Urothelium cell line (cell line): ENCODE measurements around the gene ABHD15.

Source experiments
- DNase-seq: peaks from one replicate; pipeline ENCODE4 v3.0.0; 2011; ENCODE audit warnings: low spot score, mixed read lengths
- FAIRE-seq: peaks from 2 replicates; lab custom pipeline; 2011; peaks lifted over from hg19 to GRCh38; lab: Jason Lieb, UNC

The ABHD15 gene, protein sequence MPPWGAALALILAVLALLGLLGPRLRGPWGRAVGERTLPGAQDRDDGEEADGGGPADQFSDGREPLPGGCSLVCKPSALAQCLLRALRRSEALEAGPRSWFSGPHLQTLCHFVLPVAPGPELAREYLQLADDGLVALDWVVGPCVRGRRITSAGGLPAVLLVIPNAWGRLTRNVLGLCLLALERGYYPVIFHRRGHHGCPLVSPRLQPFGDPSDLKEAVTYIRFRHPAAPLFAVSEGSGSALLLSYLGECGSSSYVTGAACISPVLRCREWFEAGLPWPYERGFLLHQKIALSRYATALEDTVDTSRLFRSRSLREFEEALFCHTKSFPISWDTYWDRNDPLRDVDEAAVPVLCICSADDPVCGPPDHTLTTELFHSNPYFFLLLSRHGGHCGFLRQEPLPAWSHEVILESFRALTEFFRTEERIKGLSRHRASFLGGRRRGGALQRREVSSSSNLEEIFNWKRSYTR

DNA sequence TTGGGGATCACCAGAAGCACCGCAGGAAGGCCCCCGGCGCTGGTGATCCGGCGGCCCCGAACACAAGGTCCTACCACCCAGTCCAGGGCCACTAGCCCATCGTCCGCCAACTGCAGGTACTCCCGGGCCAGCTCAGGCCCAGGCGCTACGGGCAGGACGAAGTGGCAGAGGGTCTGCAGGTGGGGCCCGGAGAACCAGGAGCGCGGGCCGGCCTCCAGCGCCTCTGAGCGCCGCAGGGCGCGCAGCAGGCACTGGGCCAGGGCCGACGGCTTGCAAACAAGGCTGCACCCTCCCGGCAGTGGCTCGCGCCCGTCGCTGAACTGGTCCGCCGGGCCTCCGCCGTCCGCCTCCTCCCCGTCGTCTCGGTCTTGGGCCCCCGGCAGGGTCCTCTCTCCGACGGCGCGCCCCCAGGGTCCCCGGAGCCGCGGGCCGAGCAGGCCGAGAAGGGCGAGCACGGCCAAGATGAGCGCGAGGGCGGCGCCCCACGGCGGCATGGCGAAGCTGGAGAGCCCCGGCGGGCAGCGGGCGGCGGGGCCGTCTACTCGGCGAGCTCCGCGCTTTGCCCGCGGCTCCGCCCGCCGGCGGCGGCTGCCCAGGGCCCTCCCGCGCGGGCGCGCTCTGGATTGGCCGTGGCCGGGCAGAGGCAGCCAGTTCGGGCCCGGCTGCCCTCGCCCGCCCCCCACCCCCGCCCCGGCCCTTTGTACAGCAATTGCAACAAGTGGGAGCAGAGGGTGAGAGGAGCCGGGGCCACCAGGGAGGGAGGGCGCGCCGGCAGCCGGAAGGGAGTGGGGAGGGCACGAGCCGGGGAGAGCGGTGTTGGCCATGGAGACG is at the start of gene ABHD15:
TSS of gene ABHD15 (minus strand) at position 565 of the 831 bp plus-strand sequence. CDS start at position 494, 71 bp downstream.
- peak; percentile 83 for DNase-seq
- FAIRE-seq, result no peak

DNA sequence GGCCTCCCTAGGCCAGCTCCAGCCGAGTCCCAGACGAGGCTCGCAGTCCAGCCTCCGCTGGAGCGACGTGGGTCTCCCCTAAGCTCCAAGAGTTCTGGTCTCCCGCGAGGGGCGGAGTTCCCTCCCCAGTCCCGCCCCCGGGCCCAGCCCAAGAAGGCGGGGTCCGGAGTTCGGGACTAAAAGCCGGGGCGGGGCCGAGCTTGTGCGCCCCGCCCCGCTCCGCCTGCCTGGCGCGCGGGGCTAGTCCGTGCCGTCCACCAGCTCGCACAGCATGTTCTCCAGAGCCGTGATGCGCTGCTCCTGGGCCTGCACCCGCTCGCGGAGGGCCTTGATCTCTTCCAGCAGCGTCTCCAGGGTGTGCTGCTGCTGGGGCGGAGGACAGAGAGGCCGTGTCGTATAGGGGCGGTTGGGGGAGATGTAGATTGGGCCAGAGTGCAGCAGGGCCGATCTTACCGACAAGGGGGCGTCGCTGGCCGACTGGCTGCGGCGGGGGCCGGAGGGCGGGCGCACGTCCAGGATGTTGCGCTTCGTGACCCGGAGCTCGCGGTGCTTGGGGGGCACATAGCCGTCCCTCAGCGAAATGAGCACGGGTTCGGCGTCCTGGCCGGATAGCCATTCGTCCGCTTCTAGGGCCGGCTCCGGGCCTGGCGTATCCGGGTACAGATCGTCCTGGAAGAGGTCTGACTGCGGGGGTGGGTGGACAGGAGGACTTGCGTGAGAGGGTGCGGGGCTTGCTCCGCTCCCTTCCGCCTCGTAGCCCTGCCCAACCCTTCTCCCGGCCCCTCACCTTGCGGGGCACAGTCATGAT is 48.9 kb upstream of the ABHD15 start:
- FAIRE-seq (no peak), DNase-seq (no peak)

DNA sequence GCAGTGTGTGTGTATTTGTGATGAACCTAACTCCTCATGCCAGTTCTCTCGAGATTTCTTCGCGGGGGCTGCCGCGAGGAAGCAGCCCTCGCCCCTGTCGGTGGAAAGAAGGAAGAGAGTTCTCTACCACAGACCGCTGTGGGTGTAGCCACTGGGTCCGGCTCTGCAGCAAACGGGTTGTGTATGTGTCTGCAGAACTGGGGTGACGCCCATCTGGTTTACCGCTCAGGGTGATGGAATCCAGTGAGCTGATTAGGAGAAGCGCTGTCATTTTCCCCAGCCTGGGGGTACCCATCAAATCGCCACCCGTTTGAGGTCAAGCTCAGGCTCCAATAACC is 48.2 kb upstream of the ABHD15 start:
- DNase-seq (no peak), FAIRE-seq (no peak)

DNA sequence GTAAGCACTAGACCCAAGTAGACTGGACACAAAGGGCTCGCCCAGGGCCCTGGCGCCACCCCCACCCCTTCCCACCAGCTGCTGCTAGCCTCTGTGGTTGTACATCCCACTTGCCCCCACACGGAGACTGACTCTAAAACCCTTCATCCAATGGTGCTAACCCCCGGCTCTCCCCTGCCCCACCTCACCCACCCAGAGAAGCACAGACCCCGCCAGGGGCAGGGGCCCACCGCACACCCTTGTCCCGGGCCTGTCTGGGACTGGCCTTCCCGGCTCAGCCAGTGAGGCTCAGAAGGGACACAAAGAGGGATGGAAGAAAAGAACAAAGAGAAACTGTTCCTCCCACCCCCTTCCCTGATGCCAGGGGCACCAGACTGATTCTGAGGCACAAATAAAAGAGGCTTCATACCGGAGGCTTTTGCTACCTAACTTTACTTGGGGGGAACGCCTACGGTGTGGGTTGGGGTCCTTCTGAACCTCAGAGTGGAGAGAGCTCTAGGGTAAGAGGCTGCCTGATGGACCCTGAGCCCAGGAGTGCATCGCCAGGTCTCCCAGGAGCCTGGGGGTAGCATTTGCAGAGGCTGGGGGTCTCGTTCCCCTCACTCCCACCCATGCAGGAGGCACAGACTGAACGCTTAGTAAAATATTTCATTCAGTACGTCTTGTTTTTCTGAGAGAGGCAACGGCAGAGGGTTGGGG is 47.7 kb upstream of the ABHD15 start:
- no peak for FAIRE-seq
- DNase-seq, result no peak

DNA sequence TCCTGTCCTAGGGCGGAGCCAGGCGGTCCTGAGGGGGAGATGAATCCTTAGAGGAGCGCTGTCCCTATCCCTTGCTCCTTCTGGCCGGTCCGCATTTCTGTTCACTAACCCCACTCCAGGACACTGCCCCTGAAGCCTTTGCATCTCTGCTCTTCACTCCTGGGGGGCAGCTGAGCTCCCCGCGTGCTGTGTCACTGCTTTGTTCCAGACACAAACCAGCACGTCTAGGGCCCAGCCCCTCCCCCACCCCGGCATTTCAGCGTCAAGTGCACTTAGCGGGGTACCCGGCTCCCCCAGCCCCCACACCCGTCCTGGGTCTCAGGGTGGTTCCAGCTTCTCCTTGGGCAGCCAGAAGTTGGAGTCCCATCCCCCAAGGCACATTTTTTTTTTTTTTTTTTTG is 47.0 kb upstream of the ABHD15 start:
- DNase-seq (no peak), FAIRE-seq (no peak)

DNA sequence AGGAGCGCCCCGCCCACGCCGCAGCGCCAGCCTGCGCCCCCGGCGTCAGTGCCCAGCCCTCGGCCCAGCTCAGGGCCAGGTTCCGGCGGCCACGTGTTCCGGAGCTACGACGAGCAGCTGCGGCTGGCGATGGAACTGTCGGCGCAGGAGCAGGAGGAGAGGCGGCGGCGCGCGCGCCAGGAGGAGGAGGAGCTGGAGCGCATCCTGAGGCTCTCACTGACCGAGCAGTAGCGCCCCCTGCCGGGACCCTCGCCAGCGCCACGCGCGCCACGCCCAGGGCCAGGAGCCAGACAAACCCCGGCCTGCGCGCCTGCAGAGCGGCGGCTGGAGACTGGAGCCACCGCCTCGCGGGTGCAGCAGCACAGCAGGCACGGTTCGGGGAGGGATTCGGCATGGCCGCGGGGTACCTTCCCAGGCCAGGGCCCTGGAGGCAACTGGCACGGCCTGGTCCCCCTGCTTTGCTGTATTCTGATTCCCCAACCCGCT is 46.6 kb upstream of the ABHD15 start:
- FAIRE-seq, result no peak

DNA sequence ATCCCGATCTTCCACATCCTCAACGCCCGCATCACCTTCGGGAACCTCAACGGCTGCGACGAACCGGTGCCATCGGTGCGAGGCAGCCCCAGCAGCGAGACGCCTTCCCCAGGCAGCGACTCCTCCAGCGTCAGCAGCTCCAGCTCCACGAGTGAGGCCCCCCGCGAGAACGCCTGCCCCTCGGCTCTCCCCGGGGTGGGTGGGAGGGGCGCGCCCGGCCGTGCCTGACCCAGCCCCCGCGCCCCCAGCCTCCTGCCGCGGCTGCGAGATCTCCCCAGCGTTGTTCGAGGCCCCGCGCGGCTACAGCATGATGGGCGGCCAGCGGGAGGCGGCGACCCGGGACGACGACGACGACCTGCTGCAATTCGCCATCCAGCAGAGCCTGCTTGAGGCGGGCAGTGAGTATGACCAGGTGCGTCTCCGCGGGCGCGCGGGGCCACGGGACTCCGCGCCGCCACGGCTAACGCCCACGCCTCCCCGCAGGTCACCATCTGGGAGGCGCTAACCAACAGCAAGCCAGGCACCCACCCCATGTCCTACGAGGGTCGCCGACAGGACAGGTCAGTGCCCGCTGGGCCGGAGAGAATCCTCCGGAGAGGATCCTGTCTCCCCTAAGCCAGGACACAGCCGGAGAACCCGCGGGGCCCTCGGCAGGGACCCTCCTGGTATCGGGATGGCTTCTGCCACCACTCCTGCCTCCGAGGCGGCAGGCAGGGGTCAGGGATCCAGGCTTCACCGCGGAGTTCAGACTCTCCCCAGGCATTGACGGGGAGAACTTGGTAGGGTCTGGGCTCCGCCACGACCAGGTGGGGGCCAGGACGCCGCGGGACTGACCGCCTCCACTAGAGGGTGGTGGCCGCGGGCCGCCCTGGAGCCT is 45.8 kb upstream of the ABHD15 start:
- no peak for FAIRE-seq
- no peak for DNase-seq

More for the DNA sequence above, 46.6 kb upstream of the ABHD15 start:
- no peak for DNase-seq

DNA sequence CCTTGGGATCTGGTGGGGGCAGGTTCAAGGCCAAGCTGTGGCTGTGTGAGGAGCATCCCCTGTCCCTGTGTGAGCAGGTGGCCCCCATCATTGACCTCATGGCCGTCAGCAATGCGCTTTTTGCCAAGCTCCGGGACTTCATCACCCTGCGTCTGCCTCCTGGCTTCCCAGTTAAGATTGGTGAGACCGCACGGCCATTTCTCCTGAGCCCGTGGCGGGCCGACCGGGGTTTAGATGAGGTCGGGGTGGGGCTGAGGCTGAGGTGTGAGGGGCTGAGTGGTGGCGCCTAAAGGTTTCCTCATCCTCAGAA is 45.2 kb upstream of the ABHD15 start:
- no peak for DNase-seq
- FAIRE-seq, result no peak

DNA sequence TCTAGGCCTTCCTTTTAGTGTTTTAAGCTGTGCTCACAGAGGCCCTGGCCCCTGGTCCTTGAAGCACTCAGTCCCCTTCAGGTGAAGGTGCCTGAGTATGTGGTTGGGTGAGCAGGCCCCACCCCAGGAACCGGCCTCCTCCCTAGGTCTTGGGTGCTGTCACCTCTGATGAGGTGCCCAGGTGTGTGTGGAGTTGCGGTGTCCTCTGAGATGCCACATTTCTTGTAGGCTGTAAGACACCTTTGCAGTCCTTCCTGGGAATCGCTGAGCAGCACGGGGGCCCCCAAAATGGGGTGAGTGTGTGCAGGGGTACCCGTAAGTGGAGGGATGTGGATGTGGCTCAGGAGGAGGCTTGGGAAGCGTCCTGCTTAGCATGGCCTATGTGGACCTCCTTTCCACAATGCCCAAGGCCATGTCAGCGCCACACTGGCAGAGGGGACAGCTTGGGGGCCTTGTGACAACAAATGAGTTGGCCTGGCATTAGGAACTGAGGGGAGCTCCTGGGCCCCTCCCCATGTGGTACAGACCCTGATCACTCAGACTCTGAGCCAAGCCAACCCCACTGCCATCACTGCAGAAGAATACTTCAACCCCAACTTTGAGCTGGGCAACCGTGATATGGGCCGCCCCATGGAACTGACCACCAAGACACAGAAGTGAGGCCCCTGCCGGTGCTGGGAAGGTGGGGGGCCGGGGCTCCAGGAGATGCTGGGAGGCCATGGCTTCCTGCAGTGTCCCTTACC is 44.7 kb upstream of the ABHD15 start:
- FAIRE-seq, result no peak
- DNase-seq, result no peak

DNA sequence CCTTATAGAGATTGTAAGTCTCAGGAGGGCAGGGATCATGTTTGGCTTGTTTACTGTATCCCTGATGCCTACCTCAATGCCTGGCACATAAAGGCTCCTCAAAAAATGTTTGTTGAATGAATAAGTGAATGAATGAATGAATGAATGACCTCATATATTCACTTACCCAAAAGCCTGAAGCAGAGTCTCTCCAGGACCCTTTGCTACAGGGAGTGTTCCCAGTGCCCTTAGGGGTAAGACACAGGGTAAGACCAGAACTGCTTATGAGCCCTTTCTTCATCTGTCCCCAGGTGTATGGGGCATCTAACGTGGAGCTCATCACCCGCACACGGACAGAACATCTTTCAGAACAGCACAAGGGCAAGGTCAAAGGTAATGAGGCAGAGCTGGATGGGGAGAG is 43.6 kb upstream of the ABHD15 start:
- FAIRE-seq (no peak), DNase-seq (no peak)

DNA sequence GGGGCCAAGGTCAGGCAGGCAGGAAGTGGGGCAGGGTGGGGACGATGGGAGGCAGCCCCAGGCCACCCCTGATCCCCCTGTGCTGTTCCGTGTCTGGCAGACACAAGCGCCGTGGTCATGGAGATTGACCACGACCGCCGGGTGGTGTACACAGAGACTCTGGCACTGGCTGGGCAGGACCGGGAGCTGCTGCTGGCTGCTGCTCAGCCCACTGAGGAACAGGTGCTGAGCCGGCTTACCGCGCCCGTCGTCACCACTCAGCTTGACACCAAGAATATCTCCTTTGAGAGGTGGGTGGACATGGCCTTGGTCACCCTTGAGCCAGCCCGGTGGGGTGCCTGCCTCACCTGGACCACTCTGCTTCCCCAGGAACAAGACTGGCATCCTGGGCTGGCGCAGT is 42.1 kb upstream of the ABHD15 start:
- FAIRE-seq, result no peak
- DNase-seq, result no peak

DNA sequence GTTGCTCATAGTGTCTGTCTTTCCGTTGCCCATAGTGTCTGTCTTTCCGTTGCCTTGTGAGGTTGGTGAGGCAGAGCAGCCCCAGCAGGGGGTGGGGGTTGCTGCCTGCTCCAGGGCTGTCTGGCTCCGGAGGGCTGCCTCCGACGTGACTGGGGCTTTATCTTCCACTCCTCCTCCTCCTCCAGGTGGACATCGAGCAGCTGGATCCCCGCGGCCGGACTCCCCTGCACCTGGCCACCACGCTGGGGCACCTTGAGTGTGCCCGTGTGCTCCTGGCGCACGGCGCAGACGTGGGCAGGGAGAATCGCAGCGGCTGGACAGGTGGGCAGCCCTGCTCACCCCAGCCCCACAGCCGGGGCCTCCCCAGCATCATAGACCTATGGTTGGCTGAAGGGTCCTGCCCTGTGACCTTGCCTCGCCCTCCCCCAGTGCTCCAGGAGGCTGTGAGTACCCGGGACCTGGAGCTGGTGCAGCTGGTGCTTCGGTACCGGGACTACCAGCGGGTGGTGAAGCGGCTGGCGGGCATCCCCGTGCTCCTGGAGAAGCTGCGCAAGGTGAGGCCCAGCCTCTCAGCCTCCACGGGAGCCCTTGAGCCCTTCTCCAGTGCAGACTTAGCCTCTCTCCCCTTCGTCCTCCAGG is 40.8 kb upstream of the ABHD15 start:
- no peak for DNase-seq
- no peak for FAIRE-seq

DNA sequence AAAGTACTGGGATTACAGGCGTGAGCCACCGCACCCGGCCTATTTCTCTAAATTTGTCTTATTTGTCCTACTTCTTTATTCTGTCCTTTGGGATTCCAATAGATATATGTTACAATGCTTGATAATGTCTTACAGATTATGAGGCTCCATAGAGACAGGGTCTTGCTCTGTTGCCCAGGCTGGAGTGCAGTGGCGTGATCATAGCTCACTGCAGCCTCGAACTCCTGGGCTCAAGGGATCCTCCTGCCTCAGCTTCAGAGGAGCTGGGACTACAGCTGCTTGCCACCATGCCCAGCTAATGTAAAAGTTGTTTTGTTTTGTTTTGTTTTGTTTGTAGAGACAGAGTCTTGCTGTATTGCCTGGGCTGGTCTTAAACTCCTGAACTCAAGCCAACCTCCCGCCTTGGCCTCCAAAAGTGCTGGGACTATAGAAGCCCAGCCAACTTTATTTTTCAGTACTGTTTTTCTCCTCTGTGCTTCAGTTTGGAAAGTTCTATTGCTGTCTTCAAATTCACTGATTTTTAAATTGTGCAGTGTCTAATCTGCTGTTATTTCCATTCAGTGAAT is 36.4 kb upstream of the ABHD15 start:
- FAIRE-seq, result no peak
- no peak for DNase-seq

DNA sequence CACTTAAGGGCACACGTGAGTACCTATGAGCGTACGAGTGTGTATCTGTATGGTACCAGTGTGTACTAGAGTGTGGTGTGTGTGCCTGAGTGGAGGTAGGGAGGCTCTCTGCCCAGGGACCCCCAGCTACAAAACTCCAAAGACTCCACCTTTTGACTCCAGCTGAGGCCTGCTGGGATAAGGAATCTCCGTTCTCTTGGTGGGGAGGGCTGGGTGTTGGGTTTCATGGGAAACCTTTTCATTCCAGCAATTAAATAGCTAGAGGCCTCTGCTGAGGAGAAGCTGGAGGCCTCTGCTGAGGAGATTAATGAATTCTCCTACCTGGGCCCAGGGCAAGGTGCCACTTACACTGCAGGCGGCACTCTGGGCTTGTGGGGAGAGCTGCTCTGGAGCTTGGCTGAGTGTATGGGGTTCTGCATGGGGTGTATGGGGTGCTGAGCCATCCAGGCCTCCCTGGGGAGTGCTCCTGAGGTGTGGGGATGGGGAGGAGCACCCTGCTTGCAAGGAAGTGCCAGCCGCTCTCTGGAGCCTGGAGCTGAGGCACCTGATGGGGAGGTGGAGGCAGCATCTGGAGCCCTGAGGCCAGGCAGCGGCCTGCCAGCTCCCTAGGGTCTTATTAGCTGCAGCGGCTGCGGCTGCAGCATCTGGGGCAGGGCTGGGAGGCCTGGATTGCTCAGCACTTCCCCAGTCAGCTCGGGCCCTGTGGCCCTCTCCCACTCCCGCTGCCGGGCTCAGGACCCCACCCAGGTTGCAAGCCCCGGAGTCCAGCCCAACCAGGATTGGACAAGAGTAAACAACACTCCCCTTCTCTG is 30.7 kb upstream of the ABHD15 start:
- DNase-seq (no peak), FAIRE-seq (no peak)

DNA sequence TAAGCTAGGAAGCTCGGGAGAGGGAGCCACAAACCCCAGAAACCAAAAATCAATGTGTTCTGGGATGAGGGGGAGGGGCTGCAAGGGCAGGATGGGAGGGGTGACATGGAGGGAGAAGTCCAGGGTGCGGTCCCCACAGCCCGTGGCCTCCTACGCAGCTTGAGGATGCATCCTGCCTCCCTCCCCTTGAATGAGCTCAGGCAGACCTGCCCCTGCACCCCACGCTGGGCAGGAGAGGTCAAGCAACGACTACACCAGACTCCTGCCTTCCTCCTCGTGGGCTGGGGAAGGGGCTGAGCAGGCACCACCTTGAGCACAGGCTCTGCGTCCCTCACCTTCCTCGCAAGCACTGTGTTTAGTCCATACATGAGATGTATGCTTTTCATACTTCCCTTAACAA is 30.0 kb upstream of the ABHD15 start:
- no peak for FAIRE-seq
- no peak for DNase-seq

DNA sequence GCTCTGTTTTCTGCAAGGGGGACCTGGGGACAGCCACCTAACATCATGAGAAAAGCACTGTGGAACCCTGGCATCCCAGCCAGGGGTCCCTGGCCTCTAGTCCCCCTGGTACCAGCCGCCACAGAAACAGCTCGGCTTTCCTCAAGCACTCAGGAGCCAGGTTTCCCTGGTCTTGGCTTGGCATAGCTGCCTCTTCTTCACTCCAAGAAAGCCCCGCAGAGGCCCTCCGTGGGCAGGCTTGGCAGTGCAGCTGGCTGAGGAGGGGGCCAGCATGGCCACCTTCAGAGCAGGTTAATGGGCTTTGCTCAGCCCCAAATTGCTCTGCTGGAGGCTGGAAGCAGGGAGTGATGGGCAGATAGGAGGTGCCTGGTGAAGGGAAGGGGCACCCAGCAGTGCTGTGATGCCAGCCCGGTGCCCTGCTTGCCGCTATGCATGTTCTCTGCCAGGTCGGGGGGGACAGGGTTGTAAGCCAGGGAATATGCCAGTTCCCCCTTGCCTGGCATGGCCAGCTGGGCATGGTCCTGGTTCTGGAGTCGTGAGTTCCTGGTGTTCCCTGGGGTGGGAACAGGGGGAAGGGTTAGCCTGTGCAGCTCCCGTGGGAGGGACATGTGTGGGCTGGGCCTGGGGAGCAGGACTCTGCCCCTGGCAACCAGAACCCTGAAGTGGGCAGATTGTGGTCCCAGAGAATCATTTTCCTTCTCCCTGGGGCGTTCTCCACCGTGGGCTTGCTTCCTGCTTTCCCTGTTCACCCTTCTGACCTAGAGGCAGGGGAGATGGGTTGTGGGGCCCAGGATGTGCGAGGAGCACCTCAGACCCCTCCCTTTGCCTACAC is 29.3 kb upstream of the ABHD15 start:
- DNase-seq (no peak), FAIRE-seq (no peak)
